GM18520 (cell line): Measurements from ENCODE around the gene AIMP2.
"Not testable (repeated sequence)": the region's sequence is repeated elsewhere in the genome, so short reads cannot be mapped to it uniquely, and the experiment has no call there.

Experiments used
- ATAC-seq: cut with Tn5 transposase; IDR thresholded peaks from one replicate; pipeline ENCODE4 v1.9.1; 2021; ENCODE audit not compliant: unreplicated experiment

AIMP2 gene

GRCh38 chr7:6026011-6026819 is 17.1 kb downstream of the AIMP2 start:
- peak; percentile 63 for ATAC-seq

GRCh38 chr7:6026820-6027311 is 17.8 kb downstream of the AIMP2 start:
- no peak for ATAC-seq

GRCh38 chr7:6027806-6028365 is 18.8 kb downstream of the AIMP2 start:
- ATAC-seq, result no peak

DNA sequence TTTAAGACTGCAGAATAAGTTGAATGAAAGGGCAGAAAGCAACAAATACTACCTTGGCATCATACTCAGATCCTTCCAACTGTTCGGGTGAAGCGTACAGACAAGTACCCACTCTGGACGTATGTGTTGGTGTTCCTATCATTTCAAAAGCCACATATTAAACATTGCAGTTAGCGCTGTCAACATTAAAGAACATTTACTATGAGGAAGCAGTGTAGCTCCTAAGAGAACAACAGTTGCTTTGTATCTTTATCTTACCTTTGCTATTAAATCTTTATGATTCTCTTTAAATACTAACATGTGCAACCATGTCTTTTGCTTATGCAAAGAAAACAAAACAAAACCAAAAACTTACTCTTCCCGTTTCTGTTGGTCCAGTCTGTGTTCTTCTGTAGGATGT is 19.5 kb downstream of the AIMP2 start:
- no peak for ATAC-seq

DNA sequence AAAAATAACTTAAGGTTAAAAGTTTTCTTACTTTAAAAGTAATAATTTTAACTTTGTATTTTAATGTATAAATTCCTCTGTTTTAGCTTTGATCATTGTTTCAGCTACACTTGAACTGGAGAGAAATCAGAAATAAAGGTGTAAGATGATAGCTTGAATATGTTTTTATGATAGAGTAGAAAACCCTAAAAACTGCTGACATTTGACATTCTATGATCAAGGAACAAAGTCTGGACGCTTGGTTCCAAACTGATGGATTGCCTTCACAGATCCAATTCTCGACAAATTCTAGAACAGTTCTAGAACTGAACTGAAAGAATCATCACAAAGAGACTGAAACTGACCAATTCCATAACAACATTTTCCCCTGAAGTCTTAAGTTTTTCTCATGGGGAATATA is 21.9 kb downstream of the AIMP2 start, which contains the start of gene ANKRD61:
Gene ANKRD61 (plus strand): TSS at position 389 of the 400 bp plus-strand sequence. CDS start 0 bp downstream, at position 389.
- no peak for ATAC-seq

- no peak for ATAC-seq
Measured at GRCh38 chr7:6031567-6031966, 22.5 kb downstream of the AIMP2 start.

GRCh38 chr7:6032167-6032566 is 23.1 kb downstream of the AIMP2 start:
- ATAC-seq, result no peak

DNA sequence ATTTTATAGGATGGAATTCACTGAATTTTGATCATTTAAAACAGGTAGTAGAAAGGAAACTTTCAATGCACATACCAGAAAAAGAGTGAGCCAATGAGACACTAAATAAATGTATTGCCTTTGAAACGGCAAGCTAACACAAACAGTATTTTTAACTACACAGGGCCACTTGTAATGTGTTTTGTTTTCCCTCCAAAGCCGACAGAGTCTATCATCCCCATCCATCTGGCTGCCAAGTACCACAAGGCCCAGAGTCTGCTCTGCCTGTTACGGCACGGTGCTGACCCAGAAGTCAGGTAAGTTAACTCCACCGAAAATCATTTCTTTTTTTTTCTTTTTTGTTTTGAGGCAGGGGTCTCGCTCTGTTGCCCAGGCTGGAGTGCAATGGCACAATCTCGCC is 23.6 kb downstream of the AIMP2 start:
- no peak for ATAC-seq

DNA sequence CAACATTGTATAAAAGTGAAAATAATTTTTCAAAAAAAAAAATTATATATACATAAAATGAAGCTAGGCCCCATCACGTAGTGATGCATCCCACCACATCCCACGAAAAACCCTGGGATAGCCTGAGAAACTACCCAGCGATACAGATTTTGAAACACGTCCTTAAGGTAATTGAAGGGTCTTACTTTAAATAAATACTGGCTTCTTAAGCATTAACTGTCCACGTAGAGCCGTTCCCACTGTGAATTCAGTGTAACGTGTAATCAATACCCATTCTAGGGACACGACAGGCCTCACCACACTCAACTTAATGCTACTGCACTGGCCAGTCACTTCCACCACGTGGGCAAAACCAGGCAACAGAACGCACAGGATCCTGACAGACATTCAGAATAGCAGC is 26.1 kb downstream of the AIMP2 start:
- no peak for ATAC-seq

- ATAC-seq, result no peak
Measured at GRCh38 chr7:6035686-6036085, 26.6 kb downstream of the AIMP2 start.

DNA sequence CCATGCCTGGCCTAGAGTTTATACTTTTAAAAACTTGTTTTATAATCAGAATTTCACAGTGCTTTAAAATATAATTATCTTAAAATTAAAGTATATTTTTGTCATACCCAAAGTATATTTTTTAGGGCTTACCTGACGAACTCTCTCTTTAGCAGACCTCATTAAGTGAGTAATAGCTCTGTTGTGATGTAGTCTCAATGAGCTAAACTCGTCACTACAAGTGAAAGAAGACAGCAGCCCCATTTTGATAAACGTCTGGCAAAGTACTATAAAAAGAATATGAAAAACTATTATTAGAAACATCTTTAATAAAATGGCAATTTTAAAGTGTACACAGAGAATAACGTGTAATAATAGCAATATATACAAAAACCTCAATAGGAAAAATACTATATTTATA is 40.7 kb downstream of the AIMP2 start:
- ATAC-seq, result no peak

GRCh38 chr7:6051185-6051584 is 42.1 kb downstream of the AIMP2 start:
- not testable (repeated sequence) for ATAC-seq

DNA sequence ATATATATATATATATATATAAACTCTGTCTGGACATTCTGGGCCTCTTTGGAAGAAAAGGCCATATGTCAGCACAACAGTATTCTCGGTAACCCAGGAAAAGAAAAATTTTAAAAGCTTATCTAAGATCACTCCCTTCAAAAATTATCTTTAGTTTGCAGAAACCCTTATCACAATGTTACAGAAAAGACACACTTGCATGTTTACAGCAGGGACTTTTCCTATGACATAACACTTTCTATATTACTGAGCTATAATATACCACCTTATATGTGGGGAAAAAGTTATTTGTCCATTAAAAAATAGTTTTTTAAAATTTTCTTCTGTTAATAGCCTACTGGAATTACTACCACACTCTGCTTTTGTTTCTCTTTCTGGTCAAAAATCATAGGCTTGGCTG is 47.5 kb downstream of the AIMP2 start:
- no peak for ATAC-seq

GRCh38 chr7:6057316-6058129 is 48.5 kb downstream of the AIMP2 start:
- no peak for ATAC-seq

DNA sequence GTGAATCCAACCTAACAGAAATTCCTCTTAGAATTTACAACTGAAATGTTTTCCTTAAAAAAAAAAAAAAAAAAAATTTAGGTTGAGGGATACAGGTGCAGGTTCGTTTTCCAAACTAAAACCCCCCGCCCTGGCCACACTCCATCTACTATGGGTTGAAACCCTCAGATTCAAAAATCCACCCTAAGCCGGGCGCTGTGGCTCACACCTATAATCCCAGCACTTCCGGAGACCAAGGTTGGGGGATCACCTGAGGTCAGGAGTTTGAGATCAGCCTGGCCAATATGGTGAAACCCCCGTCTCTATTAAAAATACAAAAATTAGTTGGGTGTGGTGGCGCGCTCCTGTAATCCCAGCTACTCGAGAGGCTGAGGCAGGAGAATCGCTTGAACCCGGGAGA is 50.9 kb downstream of the AIMP2 start:
- ATAC-seq, result not testable (repeated sequence)

DNA sequence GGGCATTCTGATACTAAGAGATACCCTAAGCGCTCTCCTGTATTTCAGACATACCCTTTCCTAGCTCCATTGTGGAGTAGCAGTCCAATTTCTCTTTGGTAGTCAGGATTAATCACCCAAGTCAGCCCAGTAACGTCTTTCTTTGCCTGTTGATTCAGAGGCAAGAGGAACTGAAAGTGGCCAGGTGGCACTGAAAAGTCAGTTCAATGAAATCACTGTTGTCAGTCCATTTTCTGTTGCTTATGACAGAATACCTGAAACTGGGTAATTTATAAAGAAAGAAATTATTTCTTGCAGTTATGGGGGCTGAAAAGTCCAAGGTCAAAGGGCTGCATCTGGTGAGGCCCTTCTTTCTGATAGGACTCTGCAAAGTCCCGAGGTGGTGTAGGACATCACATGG is 62.3 kb downstream of the AIMP2 start:
- ATAC-seq, result peak; percentile 76
